HG02840 (cell line): ENCODE data around the gene LPCAT1.
"Not testable (repeated sequence)": the region's sequence is repeated elsewhere in the genome, so short reads cannot be mapped to it uniquely, and the experiment has no call there.

Experiments
- ATAC-seq: cut with Tn5 transposase; IDR thresholded peaks from one replicate; pipeline ENCODE4 v1.9.1; 2021; ENCODE audit warnings: mild to moderate bottlenecking, moderate library complexity, moderate number of reproducible peaks; ENCODE audit not compliant: unreplicated experiment, low FRiP score

Gene LPCAT1

GRCh38 chr5:1431021-1431811 is 92.5 kb downstream of the LPCAT1 start:
- no peak for ATAC-seq

DNA sequence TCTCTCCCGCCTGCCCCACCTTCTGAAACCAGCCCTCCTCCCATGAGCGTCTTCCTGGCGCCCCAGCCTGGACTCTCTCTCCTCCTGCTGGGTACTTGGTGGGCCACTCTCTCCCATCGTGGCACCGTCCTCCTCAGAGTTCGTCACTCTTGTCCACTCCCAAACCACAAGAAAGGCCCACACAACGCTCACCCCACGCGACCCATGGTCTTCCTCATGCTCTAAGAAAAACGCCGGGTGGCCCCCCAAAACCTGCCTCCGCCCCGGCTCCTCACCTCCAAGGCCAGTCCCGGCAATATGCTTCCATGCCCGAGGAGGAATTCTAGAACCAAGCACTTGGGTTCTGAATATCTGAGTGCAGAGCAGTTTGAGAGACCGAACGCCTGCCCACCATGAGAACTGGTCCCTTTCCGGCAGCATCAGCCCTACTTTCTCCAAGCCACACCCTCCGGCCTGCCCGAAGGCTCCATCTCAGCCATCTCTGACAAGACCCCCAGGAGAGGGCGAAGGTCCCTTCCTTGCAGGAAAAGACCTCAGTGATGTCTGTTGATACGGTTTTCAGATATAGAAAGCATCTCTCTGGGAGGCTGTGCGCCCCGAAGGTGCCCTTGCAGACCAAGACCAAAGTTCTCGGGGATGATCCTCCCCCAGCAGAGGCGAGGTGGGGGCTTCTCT is 93.5 kb downstream of the LPCAT1 start:
- no peak for ATAC-seq

GRCh38 chr5:1429496-1429895 is 94.3 kb downstream of the LPCAT1 start:
- ATAC-seq, result no peak

DNA sequence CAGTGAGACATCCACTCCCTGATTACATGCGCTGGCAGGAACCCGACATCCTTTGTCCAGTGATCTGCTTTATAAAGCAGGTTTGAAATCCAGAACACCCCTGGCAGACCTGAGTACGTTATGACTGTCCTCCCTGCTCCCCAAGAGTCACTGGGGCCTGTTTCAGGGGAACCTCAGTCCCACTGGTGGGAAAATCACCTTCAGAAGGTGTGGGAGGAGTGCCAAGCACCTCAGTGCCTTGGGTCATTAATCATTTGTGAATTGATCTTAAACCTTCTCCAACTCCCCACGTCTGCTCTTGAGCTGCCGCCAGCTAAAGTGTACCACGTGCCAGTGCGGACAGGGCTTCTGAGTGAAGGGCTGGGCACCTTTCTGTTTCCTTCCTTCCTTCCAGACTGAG is 94.7 kb downstream of the LPCAT1 start:
- no peak for ATAC-seq

DNA sequence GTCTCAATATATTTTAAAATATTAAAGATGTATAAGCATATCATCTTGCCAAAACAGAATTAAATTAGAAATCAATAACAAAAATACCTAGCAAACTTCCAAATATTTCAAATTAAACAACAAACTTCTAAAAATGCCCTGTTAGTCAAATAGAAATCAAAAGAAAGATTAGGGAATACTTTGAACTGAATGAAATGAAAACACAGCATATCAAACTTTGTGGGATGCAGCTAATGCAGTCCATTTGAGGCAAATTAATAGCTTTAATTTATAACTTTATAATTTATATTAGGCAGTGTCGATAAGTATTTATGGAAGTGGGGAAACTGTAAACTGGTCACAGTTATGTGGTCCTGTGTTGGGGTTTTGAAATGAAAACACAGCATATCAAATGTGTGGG is 95.7 kb downstream of the LPCAT1 start:
- ATAC-seq, result no peak

DNA sequence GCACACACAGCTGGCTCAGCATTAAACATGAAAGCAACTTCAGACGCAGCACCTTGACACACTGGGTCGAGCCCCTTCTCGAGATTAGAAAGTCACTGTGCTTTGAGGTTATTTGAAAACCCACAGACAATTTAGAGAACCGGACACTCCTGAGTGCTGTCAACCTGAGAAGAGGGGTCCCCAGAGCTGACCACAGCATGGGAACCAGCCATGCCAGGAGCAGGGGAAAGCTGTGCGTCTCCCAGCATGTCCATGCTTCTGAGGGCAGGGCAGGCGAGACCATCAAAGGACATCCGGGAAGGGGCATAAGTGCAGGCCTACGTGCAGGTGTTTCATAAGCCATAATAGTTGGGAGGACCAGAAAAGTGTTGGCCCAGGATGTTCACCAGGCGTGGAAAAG is 99.0 kb downstream of the LPCAT1 start:
- ATAC-seq, result no peak

GRCh38 chr5:1423901-1424603 is 99.7 kb downstream of the LPCAT1 start:
- ATAC-seq, result no peak

GRCh38 chr5:1422522-1422921 is 101.2 kb downstream of the LPCAT1 start:
- ATAC-seq, result not testable (repeated sequence)

GRCh38 chr5:1421521-1422341 is 102.0 kb downstream of the LPCAT1 start:
- no peak for ATAC-seq

DNA sequence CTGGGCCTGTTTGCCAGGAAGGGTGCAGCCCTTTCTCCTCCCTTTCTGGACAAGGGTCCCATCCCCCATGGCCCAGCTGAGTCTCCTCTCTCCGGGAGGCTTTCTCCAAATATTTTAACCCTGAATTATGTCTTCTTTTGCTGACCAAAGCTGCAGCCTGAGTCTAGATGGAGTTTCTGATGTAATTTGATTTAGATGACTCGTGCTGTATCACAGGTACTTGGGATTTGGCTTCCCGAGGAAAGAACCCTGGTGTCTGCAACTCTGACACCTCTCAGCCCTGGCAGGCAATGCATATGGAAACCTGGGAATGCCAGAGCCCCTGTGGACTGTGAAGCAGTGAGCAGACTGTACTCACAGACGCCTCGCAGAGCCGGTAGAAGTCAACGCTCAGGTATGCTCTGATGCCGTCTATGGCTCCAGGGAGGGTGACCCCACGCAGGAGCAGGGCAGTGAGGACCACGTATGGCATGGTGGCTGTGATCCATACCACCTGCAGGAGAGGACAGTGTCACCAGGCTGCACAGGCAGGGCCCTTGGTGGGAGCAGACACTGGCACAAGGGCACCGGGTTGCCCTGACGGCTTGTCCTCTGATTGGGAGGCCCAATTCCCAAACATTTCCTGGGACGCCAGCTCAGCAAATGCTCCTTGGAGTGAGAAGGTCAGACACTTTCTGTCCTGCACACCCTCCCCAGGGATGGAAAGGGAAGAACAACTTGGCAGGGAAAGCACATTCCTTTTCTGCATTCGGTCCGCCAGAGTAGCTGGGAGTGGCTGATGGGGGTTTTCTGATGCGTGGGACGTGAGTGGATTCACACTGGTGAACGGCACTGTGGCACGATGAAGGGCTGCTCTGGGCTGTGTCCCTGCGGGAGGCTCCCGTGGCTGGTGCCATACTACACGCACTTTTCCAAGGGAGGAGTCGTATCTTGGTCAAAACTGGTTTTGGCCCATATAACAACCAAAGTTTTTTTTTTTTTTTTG is 103.3 kb downstream of the LPCAT1 start:
- ATAC-seq, result no peak

- no peak for ATAC-seq
These were observed 104.1 kb downstream of the LPCAT1 start for GRCh38 chr5:1419476-1420210.

GRCh38 chr5:1418921-1419280 is 104.9 kb downstream of the LPCAT1 start:
- no peak for ATAC-seq

DNA sequence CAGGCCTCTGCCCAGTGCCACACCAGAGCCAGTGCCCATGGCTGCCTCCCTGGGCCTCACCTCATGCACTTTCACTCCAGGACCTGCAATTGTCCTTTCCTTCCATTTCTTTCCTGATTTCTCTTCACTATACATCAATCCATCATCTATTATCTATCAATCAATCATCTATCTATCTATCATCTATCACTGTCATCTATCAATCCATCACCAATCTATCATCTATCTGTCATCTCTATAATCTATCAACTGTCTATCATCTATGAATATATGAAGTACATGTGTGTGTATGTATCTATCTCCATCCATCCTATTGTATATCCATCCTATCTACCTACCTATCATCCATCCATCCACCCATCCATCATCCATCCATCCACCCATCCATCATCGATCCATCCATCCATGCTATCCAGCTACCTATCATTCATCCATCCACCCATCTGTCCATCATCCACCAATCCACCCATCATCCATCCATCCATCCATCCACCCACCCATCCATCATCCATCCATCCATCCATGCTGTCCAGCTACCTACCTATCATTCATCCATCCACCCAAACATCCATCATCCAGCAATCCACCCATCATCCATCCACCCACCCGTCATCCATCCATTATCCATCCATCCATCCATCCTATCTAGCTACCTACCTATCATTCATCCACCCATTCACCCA is 105.4 kb downstream of the LPCAT1 start:
- no peak for ATAC-seq

GRCh38 chr5:1417586-1418225 is 106.1 kb downstream of the LPCAT1 start:
- no peak for ATAC-seq

GRCh38 chr5:1416856-1417469 is 106.8 kb downstream of the LPCAT1 start:
- ATAC-seq, result no peak

DNA sequence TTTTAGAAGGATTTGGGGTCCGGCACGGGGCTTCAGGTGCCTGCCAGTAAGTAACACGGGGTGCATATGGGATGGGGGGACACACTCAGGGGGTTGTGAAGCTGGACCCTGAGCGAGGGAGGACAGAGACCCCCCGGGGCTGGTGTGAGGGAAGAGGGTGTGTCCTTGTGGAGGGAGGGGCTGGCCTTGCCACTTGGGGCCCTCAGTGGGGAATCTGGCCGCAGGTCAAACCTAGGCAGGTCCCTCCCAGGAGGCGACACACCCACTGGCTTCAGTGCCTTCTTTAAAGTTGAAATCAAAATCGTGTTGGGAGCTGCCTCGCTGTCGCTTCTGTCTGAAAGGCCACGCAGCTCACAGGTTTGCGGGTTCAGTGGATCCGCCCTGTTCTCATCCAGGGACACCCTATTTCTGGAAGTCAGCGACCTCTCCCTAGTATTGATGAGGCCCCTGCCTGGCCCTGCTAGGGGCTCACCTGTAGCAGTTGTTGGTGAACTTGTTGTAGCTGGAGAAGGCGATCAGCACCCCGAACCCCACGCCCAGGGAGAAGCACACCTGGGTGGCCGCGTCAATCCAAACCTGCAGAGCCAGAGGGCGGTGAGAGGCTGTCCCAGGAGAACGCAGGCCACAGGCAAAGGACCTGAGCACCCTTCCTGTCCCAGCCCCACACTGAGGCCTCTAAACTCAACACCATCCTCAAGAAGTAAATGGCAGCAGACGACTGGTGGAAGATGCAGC is 108.0 kb downstream of the LPCAT1 start:
- ATAC-seq, result no peak

- ATAC-seq, result no peak
These were observed 108.7 kb downstream of the LPCAT1 start for GRCh38 chr5:1415059-1415425.
